RWPE2 (cell line): Measurements from ENCODE around the gene CD5L.
A peak's percentile ranks its signal among the peaks of the same experiment; 100 is the strongest.

Experiments
- ATAC-seq: fragments of 200-7000 bp; cut with Tn5 transposase; 3 replicates; pipeline ENCODE4 v1.9.1; 2021; ENCODE audit warnings: low read depth
- DNase-seq: peaks from one replicate; pipeline ENCODE4 v3.0.0-alpha.2; 2020; ENCODE audit warnings: low spot score
- H3K27ac ChIP-seq: fragments of 450-650 bp; 2 replicates; pipeline ENCODE4 v1.5.1; 2017; ENCODE audit warnings: mild to moderate bottlenecking; ENCODE audit not compliant: poor library complexity, severe bottlenecking
- H3K27me3 ChIP-seq: fragments of 250-450 bp; sonication (Bioruptor Pico); 2 replicates; pipeline ENCODE4 v1.5.1; 2021; ENCODE audit warnings: mild to moderate bottlenecking, moderate library complexity; ENCODE audit not compliant: insufficient read depth, poor library complexity, severe bottlenecking
- H3K36me3 ChIP-seq: fragments of 250-450 bp; sonication (Bioruptor Pico); 2 replicates; pipeline ENCODE4 v1.5.1; 2020; ENCODE audit warnings: low read depth, mild to moderate bottlenecking, moderate library complexity
- H3K4me1 ChIP-seq: fragments of 250-450 bp; sonication (Bioruptor Pico); 2 replicates; pipeline ENCODE4 v1.5.1; 2021; ENCODE audit warnings: mild to moderate bottlenecking, moderate library complexity; ENCODE audit not compliant: insufficient read depth, poor library complexity, severe bottlenecking
- H3K4me3 ChIP-seq: fragments of 250-450 bp; sonication (Bioruptor Pico); 2 replicates; pipeline ENCODE4 v1.5.1; 2021; ENCODE audit warnings: mild to moderate bottlenecking, moderate library complexity; ENCODE audit not compliant: severe bottlenecking
- H3K9me3 ChIP-seq: fragments of 250-450 bp; sonication (Bioruptor Pico); 2 replicates; pipeline ENCODE4 v1.5.1; 2021; ENCODE audit warnings: mild to moderate bottlenecking, moderate library complexity; ENCODE audit not compliant: severe bottlenecking
- TF ChIP-seq, protein P1 (sequence below): fragments of 450-650 bp; IDR thresholded peaks from one replicate; pipeline ENCODE4 v1.5.1; 2017; ENCODE audit warnings: mild to moderate bottlenecking, moderate library complexity; ENCODE audit not compliant: poor library complexity, severe bottlenecking

The CD5L gene

GRCh38 chr1:157868654-157869053 is 27.0 kb upstream of the CD5L start:
- ATAC-seq (no peak), DNase-seq (no peak)
- no peaks in the 10 kb centered on the region for H3K9me3 ChIP-seq

DNA sequence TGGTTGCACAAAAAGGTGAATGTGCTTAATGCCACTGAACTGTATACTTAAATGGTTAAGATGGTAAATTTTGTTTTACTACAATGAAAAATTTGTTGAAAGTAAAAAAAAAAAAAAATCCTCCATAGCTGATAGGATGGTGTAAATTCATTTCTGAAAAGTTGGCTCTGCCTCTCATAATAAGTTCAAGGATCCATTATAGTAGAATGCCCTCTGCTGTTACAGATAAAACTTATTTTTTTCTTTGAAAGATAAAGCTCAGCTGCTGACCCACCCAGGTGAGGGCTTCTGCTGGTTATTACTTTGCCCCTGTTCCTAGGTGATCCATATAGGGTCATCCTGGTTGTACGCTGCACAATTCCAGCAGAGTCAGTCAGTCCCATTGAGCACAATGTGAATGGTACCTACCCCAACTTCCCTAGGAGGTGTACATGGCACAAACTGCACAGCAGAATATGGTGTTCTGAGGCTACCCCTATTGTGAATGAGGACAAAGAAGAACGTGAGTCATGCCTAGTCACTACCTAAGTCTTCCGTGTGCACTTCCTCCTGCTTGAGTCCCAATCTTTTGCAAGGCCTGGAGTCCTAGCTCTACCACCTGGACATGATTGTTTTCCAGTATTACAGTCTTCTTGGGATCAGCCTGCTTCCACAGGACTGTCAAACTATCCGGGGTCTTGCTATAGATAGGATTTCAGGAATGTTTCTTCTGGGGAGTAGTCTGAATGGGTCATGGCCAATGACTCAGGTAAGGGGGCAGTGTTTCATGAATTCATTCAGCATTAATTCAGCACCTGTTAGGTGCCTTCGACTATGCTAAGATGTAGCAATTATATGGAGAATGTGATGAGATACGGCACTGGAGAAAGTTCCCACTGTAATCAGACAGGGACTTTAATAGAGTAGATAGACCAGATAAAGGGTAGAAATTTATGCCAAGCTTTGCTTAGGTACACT is 20.8 kb upstream of the CD5L start:
- TF ChIP-seq, protein P1, sequence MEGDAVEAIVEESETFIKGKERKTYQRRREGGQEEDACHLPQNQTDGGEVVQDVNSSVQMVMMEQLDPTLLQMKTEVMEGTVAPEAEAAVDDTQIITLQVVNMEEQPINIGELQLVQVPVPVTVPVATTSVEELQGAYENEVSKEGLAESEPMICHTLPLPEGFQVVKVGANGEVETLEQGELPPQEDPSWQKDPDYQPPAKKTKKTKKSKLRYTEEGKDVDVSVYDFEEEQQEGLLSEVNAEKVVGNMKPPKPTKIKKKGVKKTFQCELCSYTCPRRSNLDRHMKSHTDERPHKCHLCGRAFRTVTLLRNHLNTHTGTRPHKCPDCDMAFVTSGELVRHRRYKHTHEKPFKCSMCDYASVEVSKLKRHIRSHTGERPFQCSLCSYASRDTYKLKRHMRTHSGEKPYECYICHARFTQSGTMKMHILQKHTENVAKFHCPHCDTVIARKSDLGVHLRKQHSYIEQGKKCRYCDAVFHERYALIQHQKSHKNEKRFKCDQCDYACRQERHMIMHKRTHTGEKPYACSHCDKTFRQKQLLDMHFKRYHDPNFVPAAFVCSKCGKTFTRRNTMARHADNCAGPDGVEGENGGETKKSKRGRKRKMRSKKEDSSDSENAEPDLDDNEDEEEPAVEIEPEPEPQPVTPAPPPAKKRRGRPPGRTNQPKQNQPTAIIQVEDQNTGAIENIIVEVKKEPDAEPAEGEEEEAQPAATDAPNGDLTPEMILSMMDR, result no peak
- Histone ChIP-seq H3K4me1 (no peaks in the 10 kb centered on the region), H3K4me3 (no peak overlapping the region), H3K27ac (no peak overlapping the region), H3K9me3 (no peaks in the 10 kb centered on the region), H3K27me3 (peaks cover 15% of the 10 kb centered on the region), H3K36me3 (no peaks in the 10 kb centered on the region)
- DNase-seq, result no peak
- peak; percentile 75 for ATAC-seq

More at GRCh38 chr1:157868654-157869053, 27.0 kb upstream of the CD5L start:
- Histone ChIP-seq H3K4me1 (no peaks in the 10 kb centered on the region), H3K27me3 (peaks cover 19% of the 10 kb centered on the region), H3K36me3 (no peaks in the 10 kb centered on the region), H3K27ac (no peak overlapping the region), H3K4me3 (no peak overlapping the region)
- TF ChIP-seq, protein P1, result no peak

DNA sequence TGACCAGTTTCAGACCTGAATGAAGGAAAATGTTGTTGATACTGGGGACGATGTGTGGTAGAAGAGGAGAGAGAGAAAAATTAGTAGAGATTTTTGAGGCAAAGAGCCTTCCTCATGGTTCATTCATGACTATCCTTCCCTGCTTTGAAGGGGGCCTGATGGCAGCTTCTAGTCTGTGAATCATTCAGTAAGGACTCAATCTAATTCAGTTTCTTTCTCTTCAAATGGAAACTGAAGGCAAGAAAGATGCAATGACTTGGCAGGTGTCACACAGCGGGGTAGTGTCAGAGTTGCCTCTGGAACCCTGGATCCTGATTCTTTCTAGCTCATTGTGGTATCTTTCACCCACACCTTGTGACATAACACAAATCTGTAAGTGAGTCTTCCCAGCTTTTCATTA is 14.9 kb upstream of the CD5L start:
- Histone ChIP-seq H3K4me1 (no peaks in the 10 kb centered on the region), H3K27ac (no peak overlapping the region), H3K4me3 (no peak overlapping the region), H3K36me3 (no peaks in the 10 kb centered on the region), H3K27me3 (no peaks in the 10 kb centered on the region), H3K9me3 (no peaks in the 10 kb centered on the region)
- no peak for DNase-seq
- TF ChIP-seq, protein P1, result no peak
- ATAC-seq, result no peak

DNA sequence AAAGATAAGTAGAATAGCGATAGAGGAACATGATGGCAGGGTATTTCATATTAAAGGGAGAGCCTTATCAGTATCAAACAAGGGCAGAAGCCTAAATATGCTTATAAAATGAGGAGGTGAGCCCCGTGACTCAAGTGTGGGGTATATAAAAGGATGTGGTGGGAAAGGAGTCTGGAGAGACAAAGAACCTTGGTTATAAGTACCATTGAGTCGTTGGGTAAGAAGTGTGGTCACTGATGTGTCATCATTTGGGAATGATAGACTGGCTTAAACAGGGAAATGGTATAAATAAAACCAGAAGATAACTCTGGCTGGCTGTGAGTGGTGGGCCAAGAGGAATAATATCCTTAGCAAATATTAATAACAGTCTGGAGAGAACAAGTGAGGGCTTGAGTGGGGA is 10.9 kb upstream of the CD5L start:
- TF ChIP-seq, protein P1, result no peak
- no peak for DNase-seq
- Histone ChIP-seq H3K27me3 (no peaks in the 10 kb centered on the region), H3K9me3 (no peaks in the 10 kb centered on the region), H3K4me1 (no peaks in the 10 kb centered on the region), H3K27ac (no peak overlapping the region), H3K4me3 (no peak overlapping the region), H3K36me3 (no peaks in the 10 kb centered on the region)
- peak; percentile 79; the same call in 2 of the 3 replicates for ATAC-seq
